ENCODE results near the gene ADAM12. TPM values are rescaled to one million over a fixed set of nuclear protein-coding genes. Genes with fewer than 3 reads are reported as not detected.

The ADAM12 gene
- polyA plus RNA-seq, 1 of the 3 experiments (the other 2 are of a cell fraction): 25.0 TPM

- Histone ChIP-seq H3K36me3 (replicated peaks in 1 of 2; ENCODE audit: control insufficient read depth in 1 of 2, insufficient read depth in 2 of 2, low read length in 1 of 2) (peaks cover 0 to 6% of the 10 kb centered on the region in 2 experiments), H2AFZ (ENCODE audit: low read depth) (no peak overlapping the region), H3F3A (replicated peaks; ENCODE audit: insufficient read depth) (no peaks in the 10 kb centered on the region), H3K9ac (no peak overlapping the region), H4K20me1 (ENCODE audit: insufficient read depth) (no peaks in the 10 kb centered on the region), H3K4me3 (ENCODE audit: low read depth in 2 of 2, low read length in 1 of 2) (no peak overlapping the region), H3K9me3 (no peaks in the 10 kb centered on the region), H3K4me1 (ENCODE audit: control insufficient read depth in 1 of 2, insufficient read depth in 2 of 2, low read depth in 1 of 2, low read length in 1 of 2) (no peaks in the 10 kb centered on the region; a peak in 1 of 4 replicates), H3K27ac (ENCODE audit: low read depth in 2 of 2, low read length in 1 of 2) (no peak overlapping the region), H3K79me2 (ENCODE audit: insufficient read depth) (no peaks in the 10 kb centered on the region), H3K4me2 (no peak overlapping the region), H3K27me3 (ENCODE audit: insufficient read depth) (no peaks in the 10 kb centered on the region), H3K9me2 (no peaks in the 10 kb centered on the region)
- no peak for TF ChIP-seq CTCF (IDR thresholded peaks at IDR 0.05)
- DNase-seq: no peak
- WGBS (ENCODE audit: low lambda C conversion rate): 62% methylated on average over 1 of the region's 1 CpG
- POLR2A ChIA-PET: no interaction called here
- CTCF ChIA-PET: no interaction called here
Measured at GRCh38 chr10:126101325-126101724, 287.0 kb downstream of the ADAM12 start.

DNA sequence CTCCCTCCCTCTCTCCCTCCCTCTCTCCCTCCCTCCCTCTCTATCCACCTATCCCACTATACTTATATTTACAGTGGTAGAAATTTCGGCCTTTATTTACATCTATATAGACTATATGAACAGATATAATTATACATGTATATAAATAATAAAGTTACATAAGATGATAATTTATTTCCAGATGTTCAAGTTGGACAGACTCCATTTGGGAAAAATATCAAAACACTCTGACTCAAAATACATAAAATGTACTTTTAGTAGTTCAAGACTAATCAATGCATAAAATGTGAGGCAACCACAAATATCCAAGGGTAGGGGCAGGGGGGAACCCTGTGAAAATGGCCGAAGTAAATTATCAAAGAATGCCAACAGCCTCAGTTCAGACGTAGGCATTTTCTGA, 288.9 kb downstream of the ADAM12 start:
- Histone ChIP-seq H3K9me3 (no peaks in the 10 kb centered on the region), H3K9ac (no peak overlapping the region), H3K4me1 (ENCODE audit: control insufficient read depth in 1 of 2, insufficient read depth in 2 of 2, low read depth in 1 of 2, low read length in 1 of 2) (no peaks in the 10 kb centered on the region; a peak in 1 of 4 replicates), H2AFZ (ENCODE audit: low read depth) (no peak overlapping the region), H3K9me2 (no peaks in the 10 kb centered on the region), H3K27me3 (ENCODE audit: insufficient read depth) (no peaks in the 10 kb centered on the region), H3K4me2 (no peak overlapping the region), H3K36me3 (replicated peaks in 1 of 2; ENCODE audit: control insufficient read depth in 1 of 2, insufficient read depth in 2 of 2, low read length in 1 of 2) (peaks cover 0 to 6% of the 10 kb centered on the region in 2 experiments), H3F3A (replicated peaks; ENCODE audit: insufficient read depth) (no peaks in the 10 kb centered on the region), H4K20me1 (ENCODE audit: insufficient read depth) (no peaks in the 10 kb centered on the region), H3K27ac (ENCODE audit: low read depth in 2 of 2, low read length in 1 of 2) (no peak overlapping the region), H3K4me3 (ENCODE audit: low read depth in 2 of 2, low read length in 1 of 2) (no peak overlapping the region), H3K79me2 (ENCODE audit: insufficient read depth) (no peaks in the 10 kb centered on the region)
- ChIA-PET POLR2A (no interaction called here), CTCF (no interaction called here)
- WGBS (ENCODE audit: low lambda C conversion rate): 87% methylated on average over 3 of the region's 3 CpGs
- DNase-seq: no peak
- TF ChIP-seq TAF1 (IDR thresholded peaks at IDR 0.05; ENCODE audit: borderline replicate concordance, low read depth, low read length) (no peak), SMC3 (IDR thresholded peaks at IDR 0.05; ENCODE audit: low read depth, low read length) (no peak), MEF2A (IDR thresholded peaks at IDR 0.05; ENCODE audit: borderline replicate concordance, low read depth) (no peak), REST (IDR thresholded peaks at IDR 0.05; ENCODE audit: low read depth, low read length) (no peak), YY1 (IDR thresholded peaks at IDR 0.05; ENCODE audit: low read depth) (no peak), RFX5 (IDR thresholded peaks at IDR 0.05; ENCODE audit: low read length) (no peak), USF1 (IDR thresholded peaks at IDR 0.05; ENCODE audit: borderline replicate concordance, low read depth) (no peak), POLR2AphosphoS5 (IDR thresholded peaks at IDR 0.05; ENCODE audit: low read depth, low read length) (no peak), GATA2 (CRISPR knock-in tag; IDR thresholded peaks at IDR 0.05) (no peak), ZBTB33 (IDR thresholded peaks at IDR 0.05; ENCODE audit: borderline replicate concordance, low read depth) (no peak), FOXJ3 (CRISPR knock-in tag; IDR thresholded peaks at IDR 0.05) (no peak), SIN3A (IDR thresholded peaks at IDR 0.05; ENCODE audit: borderline replicate concordance, low read depth, low read length) (no peak), PBX3 (IDR thresholded peaks at IDR 0.05) (no peak), TCF12 (IDR thresholded peaks at IDR 0.05) (no peak), NFIC (IDR thresholded peaks at IDR 0.05; ENCODE audit: borderline replicate concordance) (no peak), TEAD4 (IDR thresholded peaks at IDR 0.05; ENCODE audit: borderline replicate concordance, insufficient read depth) (no peak)
- TF ChIP-seq, protein P1, sequence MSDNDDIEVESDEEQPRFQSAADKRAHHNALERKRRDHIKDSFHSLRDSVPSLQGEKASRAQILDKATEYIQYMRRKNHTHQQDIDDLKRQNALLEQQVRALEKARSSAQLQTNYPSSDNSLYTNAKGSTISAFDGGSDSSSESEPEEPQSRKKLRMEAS (IDR thresholded peaks at IDR 0.05; ENCODE audit: low read depth): no peak

Data from SK-N-SH (cell line).